Suprapubic skin (tissue), 4 donors: ENCODE data around the gene SHC4. TPM values are rescaled to one million over a fixed set of nuclear protein-coding genes. Genes with fewer than 3 reads are reported as not detected.

Experiments
- DNase-seq, 2 donors: peaks; one replicate each; pipeline ENCODE4 v3.0.0-alpha.2; 2019; ENCODE audit warnings: low spot score in 2 of 2
- H3K27ac ChIP-seq: fragments of 200-600 bp; sonication (generic); one replicate; pipeline ENCODE4 v1.5.1; 2019
- H3K27me3 ChIP-seq: fragments of 200-600 bp; sonication (generic); one replicate; pipeline ENCODE4 v1.5.1; 2019
- H3K36me3 ChIP-seq: fragments of 200-600 bp; sonication (generic); one replicate; pipeline ENCODE4 v1.5.1; 2019
- H3K4me1 ChIP-seq: fragments of 200-600 bp; sonication (generic); one replicate; pipeline ENCODE4 v1.5.1; 2019
- H3K4me3 ChIP-seq: fragments of 200-600 bp; sonication (generic); one replicate; pipeline ENCODE4 v1.5.1; 2019; ENCODE audit warnings: mild to moderate bottlenecking
- H3K9me3 ChIP-seq: fragments of 200-600 bp; sonication (generic); one replicate; pipeline ENCODE4 v1.5.1; 2019
- EP300 ChIP-seq: sonication (generic); formaldehyde crosslinking; IDR thresholded peaks from one replicate; pipeline ENCODE4 v1.6.1; 2017; ENCODE audit warnings: antibody characterized with exemption
- POLR2A ChIP-seq, 2 donors: fragments of 450-650 bp; IDR thresholded peaks; one replicate each; pipeline ENCODE4 v1.6.1; 2017; ENCODE audit warnings: antibody characterized with exemption in 2 of 2, mild to moderate bottlenecking in 2 of 2, moderate library complexity in 2 of 2
- POLR2AphosphoS5 ChIP-seq, 3 donors: sonication (generic); formaldehyde crosslinking; IDR thresholded peaks; one replicate each; pipeline ENCODE4 v1.6.1; 2017; ENCODE audit warnings: antibody characterized with exemption in 3 of 3
- WGBS: methylation state at CpG from one replicate; pipeline ENCODE4 v1.1.5; 2018; 5-methylcytosine and 5-hydroxymethylcytosine counted together
- total RNA-seq, 4 donors: library from RNA; depleted of rRNA; stranded (reverse); fragments of >200 nt; gene quantifications; one replicate each; pipeline ENCODE4 v1.1.0, GENCODE V29; 2016
- TF ChIP-seq, protein P1 (sequence below), 2 donors: fragments of 200-600 bp in 1 of 2; fragments of 450-650 bp in 1 of 2; sonication (generic) in 1 of 2; IDR thresholded peaks; one replicate each; pipeline ENCODE4 v1.5.1; 2016 to 2019; ENCODE audit warnings: antibody characterized with exemption in 2 of 2, mild to moderate bottlenecking in 1 of 2, moderate library complexity in 1 of 2

SHC4 gene
- total RNA-seq, 4 donors from 2014 or later: 1.4 to 2.5 (median 1.6) TPM

DNA sequence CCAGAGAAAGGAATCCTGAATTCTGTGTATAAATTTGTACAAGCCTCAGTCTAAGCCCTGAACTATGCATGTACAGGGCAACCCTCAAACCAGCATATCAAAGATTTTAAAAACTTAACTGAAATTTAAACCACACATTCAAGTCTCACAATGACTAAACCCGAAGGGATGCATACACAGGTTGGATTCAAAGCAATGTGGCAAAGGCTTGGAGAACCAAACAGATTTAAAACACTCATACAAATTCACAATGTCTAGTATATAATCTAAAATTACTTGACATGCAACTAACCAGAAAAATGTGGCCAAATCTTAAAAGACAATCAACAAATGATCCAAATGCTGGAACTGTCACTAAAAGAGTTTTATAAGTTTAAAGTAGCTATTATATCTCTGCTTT lies 189.2 kb downstream of the SHC4 start:
- TF ChIP-seq POLR2A (IDR thresholded peaks at IDR 0.05): no peak
- TF ChIP-seq EP300: no peak
- TF ChIP-seq POLR2AphosphoS5 (IDR thresholded peaks at IDR 0.05): no peak
- TF ChIP-seq, protein P1, sequence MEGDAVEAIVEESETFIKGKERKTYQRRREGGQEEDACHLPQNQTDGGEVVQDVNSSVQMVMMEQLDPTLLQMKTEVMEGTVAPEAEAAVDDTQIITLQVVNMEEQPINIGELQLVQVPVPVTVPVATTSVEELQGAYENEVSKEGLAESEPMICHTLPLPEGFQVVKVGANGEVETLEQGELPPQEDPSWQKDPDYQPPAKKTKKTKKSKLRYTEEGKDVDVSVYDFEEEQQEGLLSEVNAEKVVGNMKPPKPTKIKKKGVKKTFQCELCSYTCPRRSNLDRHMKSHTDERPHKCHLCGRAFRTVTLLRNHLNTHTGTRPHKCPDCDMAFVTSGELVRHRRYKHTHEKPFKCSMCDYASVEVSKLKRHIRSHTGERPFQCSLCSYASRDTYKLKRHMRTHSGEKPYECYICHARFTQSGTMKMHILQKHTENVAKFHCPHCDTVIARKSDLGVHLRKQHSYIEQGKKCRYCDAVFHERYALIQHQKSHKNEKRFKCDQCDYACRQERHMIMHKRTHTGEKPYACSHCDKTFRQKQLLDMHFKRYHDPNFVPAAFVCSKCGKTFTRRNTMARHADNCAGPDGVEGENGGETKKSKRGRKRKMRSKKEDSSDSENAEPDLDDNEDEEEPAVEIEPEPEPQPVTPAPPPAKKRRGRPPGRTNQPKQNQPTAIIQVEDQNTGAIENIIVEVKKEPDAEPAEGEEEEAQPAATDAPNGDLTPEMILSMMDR (IDR thresholded peaks at IDR 0.05): no peak
- no peaks in the 10 kb centered on the region for H3K27me3 ChIP-seq
- no peak for DNase-seq

More for the DNA sequence above, 189.2 kb downstream of the SHC4 start:
- no peaks in the 10 kb centered on the region for H3K4me1 ChIP-seq
- no peak overlapping the region for H3K27ac ChIP-seq
- no peaks in the 10 kb centered on the region for H3K9me3 ChIP-seq
- H3K4me3 ChIP-seq: no peak overlapping the region
- no peaks in the 10 kb centered on the region for H3K36me3 ChIP-seq
- WGBS: 96% methylated on average over 1 of the region's 1 CpG

Other genes with a start within 250 kb of the SHC4 start
- gene CEP152, start 152.8 kb downstream of the SHC4 start, total RNA-seq: 1 to 10 TPM; 4.0 to 7.1 (median 6.3) TPM
- 10 to 100 TPM; 57.6 to 88.6 (median 84.7) TPM for gene EID1, start 85.8 kb downstream of the SHC4 start, total RNA-seq
- 10 to 100 TPM; 21.8 to 58.6 (median 38.7) TPM for gene SECISBP2L, start 82.5 kb upstream of the SHC4 start, total RNA-seq
- 10 to 100 TPM; 39.6 to 55.1 (median 47.7) TPM for gene COPS2, start 191.7 kb upstream of the SHC4 start, total RNA-seq
- gene GALK2, start 206.3 kb upstream of the SHC4 start, total RNA-seq: 10 to 100 TPM; 23.3 to 35.2 (median 33.8) TPM